Gastrocnemius medialis (tissue), 4 donors: ENCODE results near the gene ORC6. TPM values are rescaled to one million over a fixed set of nuclear protein-coding genes. Genes with fewer than 3 reads are reported as not detected.

Experiments
- ATAC-seq, 2 donors: fragments of 150-250 bp; one replicate each; pipeline ENCODE4 v1.9.1; 2016
- DNase-seq, 2 donors: peaks; one replicate each; pipeline ENCODE4 v3.0.0-alpha.2; 2019
- H3K27ac ChIP-seq, 4 donors: fragments of 200-600 bp; sonication (generic); 1 replicate in 1 of 4; 2 replicates in 3 of 4; pipeline ENCODE4 v1.5.1; 2016 to 2018; ENCODE audit warnings: mild to moderate bottlenecking in 2 of 4, moderate library complexity in 1 of 4
- H3K27me3 ChIP-seq, 3 donors: fragments of 200-600 bp; sonication (generic) in 2 of 3; 1 replicate in 1 of 3; 2 replicates in 2 of 3; pipeline versions ENCODE4 v1.5.1 to v1.6.0; 2016 to 2019; ENCODE audit warnings: mild to moderate bottlenecking in 1 of 3, moderate library complexity in 1 of 3
- H3K36me3 ChIP-seq, 2 donors: fragments of 200-600 bp; sonication (generic) in 1 of 2; one replicate each; pipeline ENCODE4 v1.5.1; 2017 to 2018
- H3K4me1 ChIP-seq, 2 donors: fragments of 200-600 bp; sonication (generic) in 1 of 2; one replicate each; pipeline ENCODE4 v1.5.1; 2016 to 2017; ENCODE audit warnings: mild to moderate bottlenecking in 2 of 2
- H3K4me3 ChIP-seq, 4 donors: fragments of 200-600 bp; sonication (generic) in 3 of 4; 1 replicate in 1 of 4; 2 replicates in 3 of 4; pipeline ENCODE4 v1.5.1; 2016 to 2019; ENCODE audit warnings: mild to moderate bottlenecking in 2 of 4
- H3K9me3 ChIP-seq, 3 donors: fragments of 200-600 bp; sonication (generic) in 2 of 3; 1 replicate in 1 of 3; 2 replicates in 2 of 3; pipeline ENCODE4 v1.5.1; 2016 to 2019
- POLR2A ChIP-seq, 2 donors: fragments of 450-650 bp; IDR thresholded peaks; one replicate each; pipeline ENCODE4 v1.6.1; 2017; ENCODE audit warnings: antibody characterized with exemption in 2 of 2, mild to moderate bottlenecking in 2 of 2, moderate library complexity in 2 of 2
- in situ Hi-C, 4 donors: fragments of 200-750 bp; cut with MboI; loops; one replicate each; pipeline versions ENCODE4 v1.15.0 to v1.8.0; 2017; ENCODE audit warnings: low sequenced_read_pairs in 4 of 4
- intact Hi-C: fragments of 100-400 bp; cut with DNase I; formaldehyde crosslinking; loops from one replicate; pipeline ENCODE4 v1.15.1; 2023; ENCODE audit warnings: low total_unique reads
- total RNA-seq, 4 donors: library from RNA; depleted of rRNA; stranded (reverse); fragments of >200 nt; gene quantifications; one replicate each; pipeline versions ENCODE4 v1.1.0 to v1.2.3, GENCODE V29; 2016
- TF ChIP-seq, protein P1 (sequence below), 5 experiments: fragments of 450-650 bp in 3 of 5; fragments of 200-600 bp in 2 of 5; sonication (generic) in 2 of 5; IDR thresholded peaks in 4 of 5; conservative IDR thresholded peaks in 1 of 5; 1 replicate in 4 of 5; 2 replicates in 1 of 5; pipeline ENCODE4 v1.5.1; 2016 to 2019; ENCODE audit warnings: antibody characterized with exemption in 5 of 5, mild to moderate bottlenecking in 3 of 5, moderate library complexity in 3 of 5

Gene ORC6
- total RNA-seq, 4 donors from 2014 or later: 0.40 to 5.7 (median 1.2) TPM

GRCh38 chr16:46731691-46732555, 42.5 kb downstream of the ORC6 start:
- in situ Hi-C loops: no loop called here
- intact Hi-C loops: no loop called here
- DNase-seq (no peak), ATAC-seq (no peak)
- Histone ChIP-seq H3K36me3 (no peaks in the 10 kb centered on the region), H3K9me3 (no peaks in the 10 kb centered on the region), H3K4me3 (no peak overlapping the region), H3K27me3 (no peaks in the 10 kb centered on the region), H3K4me1 (peaks cover 0 to 5% of the 10 kb centered on the region in 2 donors), H3K27ac (no peak overlapping the region)
- TF ChIP-seq POLR2A (IDR thresholded peaks at IDR 0.05): no peak
- TF ChIP-seq, protein P1, sequence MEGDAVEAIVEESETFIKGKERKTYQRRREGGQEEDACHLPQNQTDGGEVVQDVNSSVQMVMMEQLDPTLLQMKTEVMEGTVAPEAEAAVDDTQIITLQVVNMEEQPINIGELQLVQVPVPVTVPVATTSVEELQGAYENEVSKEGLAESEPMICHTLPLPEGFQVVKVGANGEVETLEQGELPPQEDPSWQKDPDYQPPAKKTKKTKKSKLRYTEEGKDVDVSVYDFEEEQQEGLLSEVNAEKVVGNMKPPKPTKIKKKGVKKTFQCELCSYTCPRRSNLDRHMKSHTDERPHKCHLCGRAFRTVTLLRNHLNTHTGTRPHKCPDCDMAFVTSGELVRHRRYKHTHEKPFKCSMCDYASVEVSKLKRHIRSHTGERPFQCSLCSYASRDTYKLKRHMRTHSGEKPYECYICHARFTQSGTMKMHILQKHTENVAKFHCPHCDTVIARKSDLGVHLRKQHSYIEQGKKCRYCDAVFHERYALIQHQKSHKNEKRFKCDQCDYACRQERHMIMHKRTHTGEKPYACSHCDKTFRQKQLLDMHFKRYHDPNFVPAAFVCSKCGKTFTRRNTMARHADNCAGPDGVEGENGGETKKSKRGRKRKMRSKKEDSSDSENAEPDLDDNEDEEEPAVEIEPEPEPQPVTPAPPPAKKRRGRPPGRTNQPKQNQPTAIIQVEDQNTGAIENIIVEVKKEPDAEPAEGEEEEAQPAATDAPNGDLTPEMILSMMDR (IDR thresholded peaks at IDR 0.05 in 4 of 5, conservative IDR thresholded peaks at IDR 0.05 in 1 of 5): no peak

DNA sequence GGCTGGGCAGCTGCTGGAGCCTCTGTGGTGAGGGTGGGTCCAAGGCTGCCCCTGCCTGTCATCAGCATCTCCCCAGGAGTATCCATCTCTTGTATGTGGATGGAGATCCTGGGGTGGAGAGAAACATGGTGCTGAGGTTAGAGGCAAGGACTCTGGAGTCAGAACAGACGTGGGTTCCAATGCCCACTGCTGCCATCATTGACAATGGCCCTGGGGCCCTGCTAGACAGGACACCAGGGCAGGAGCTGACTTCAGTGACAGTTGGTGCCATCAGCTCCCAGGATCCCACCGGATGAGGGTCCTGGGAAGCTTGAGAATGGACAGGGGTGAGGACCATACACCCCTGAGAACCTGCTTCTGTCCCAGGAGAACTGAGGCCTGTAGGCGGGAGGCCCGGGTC, 43.1 kb downstream of the ORC6 start:
- H3K27me3 ChIP-seq: no peaks in the 10 kb centered on the region
- no peaks in the 10 kb centered on the region for H3K36me3 ChIP-seq
- DNase-seq (no peak), ATAC-seq (no peak)
- H3K4me1 ChIP-seq: peaks cover 0 to 6% of the 10 kb centered on the region in 2 donors
- no peak overlapping the region for H3K4me3 ChIP-seq
- intact Hi-C loops: no loop called here
- H3K9me3 ChIP-seq: no peaks in the 10 kb centered on the region
- H3K27ac ChIP-seq: no peak overlapping the region
- TF ChIP-seq, protein P1 (IDR thresholded peaks at IDR 0.05 in 4 of 5, conservative IDR thresholded peaks at IDR 0.05 in 1 of 5): no peak
- no peak for TF ChIP-seq POLR2A (IDR thresholded peaks at IDR 0.05)
- in situ Hi-C loops: no loop called here

GRCh38 chr16:46733319-46733830, 43.9 kb downstream of the ORC6 start:
- no peak overlapping the region for H3K4me3 ChIP-seq
- no peak for TF ChIP-seq POLR2A (IDR thresholded peaks at IDR 0.05)
- TF ChIP-seq, protein P1 (IDR thresholded peaks at IDR 0.05 in 4 of 5, conservative IDR thresholded peaks at IDR 0.05 in 1 of 5): no peak
- no peak for DNase-seq
- H3K36me3 ChIP-seq: no peaks in the 10 kb centered on the region
- peak overlapping the region in 1 of 4 donors; percentile 20 for H3K27ac ChIP-seq
- intact Hi-C loops: no loop called here
- ATAC-seq: no peak
- no peaks in the 10 kb centered on the region for H3K27me3 ChIP-seq
- H3K4me1 ChIP-seq: peaks cover 0 to 10% of the 10 kb centered on the region in 2 donors
- in situ Hi-C loops: no loop called here
- H3K9me3 ChIP-seq: no peaks in the 10 kb centered on the region

DNA sequence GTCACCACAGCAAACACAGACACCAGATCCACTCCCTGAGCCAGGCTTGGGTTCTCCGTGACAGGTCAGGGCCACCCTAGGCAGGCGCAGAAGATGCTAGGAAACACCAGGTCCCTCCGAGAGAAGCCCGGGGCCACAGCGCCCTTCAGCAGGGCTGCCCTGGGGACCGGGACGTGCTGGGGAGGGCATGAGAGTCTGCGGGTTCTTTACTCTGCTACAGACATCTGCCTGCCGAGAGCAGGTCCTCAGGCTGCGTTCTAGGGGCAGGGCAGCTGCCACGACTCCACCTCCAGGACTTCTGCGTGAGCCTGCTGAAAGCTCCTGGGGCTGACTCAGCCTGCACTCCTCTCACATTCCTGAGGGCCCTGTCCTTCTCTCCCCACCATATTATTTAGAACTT, 47.2 kb downstream of the ORC6 start:
- no peak for DNase-seq
- peak overlapping the region in 2 of 4 donors; percentile 1 to 62 for H3K27ac ChIP-seq

More for the DNA sequence above, 47.2 kb downstream of the ORC6 start:
- Histone ChIP-seq H3K27me3 (no peaks in the 10 kb centered on the region), H3K4me1 (peaks cover 0 to 10% of the 10 kb centered on the region in 2 donors), H3K4me3 (no peak overlapping the region), H3K9me3 (no peaks in the 10 kb centered on the region), H3K36me3 (no peaks in the 10 kb centered on the region)
- peak in 1 of 2 donors; percentile 65 for ATAC-seq
- in situ Hi-C loops: no loop called here
- TF ChIP-seq, protein P1 (IDR thresholded peaks at IDR 0.05 in 4 of 5, conservative IDR thresholded peaks at IDR 0.05 in 1 of 5): no peak
- no peak for TF ChIP-seq POLR2A (IDR thresholded peaks at IDR 0.05)
- intact Hi-C loops: no loop called here
